ENCODE results near the gene RBFOX2. TPM values are rescaled to one million over a fixed set of nuclear protein-coding genes. Genes with fewer than 3 reads are reported as not detected.
A peak's percentile ranks its signal among the peaks of the same experiment; 100 is the strongest.

Gene RBFOX2
- polyA plus RNA-seq, 1 of the 3 experiments (the other 2 are of a cell fraction), result 115 TPM

GRCh38 chr22:35961480-35962295, 66.9 kb downstream of the RBFOX2 start:
- POLR2A ChIA-PET, result interaction anchor here (1.5 to 2.7 kb wide), 4 partner anchors 10 to 74 kb away, joined by 4 to 9 read pairs (median 6); partner anchors contain the start of gene RBFOX2
- peaks cover 94% of the 10 kb centered on the region for H3K79me2 ChIP-seq (ENCODE audit: insufficient read depth)
- TF ChIP-seq PBX3 (IDR thresholded peaks at IDR 0.05) (no peak), IRF3 (IDR thresholded peaks at IDR 0.05; ENCODE audit: low read depth, low read length) (no peak), TCF12 (IDR thresholded peaks at IDR 0.05) (peak; percentile 49; the same call in 1 of the 2 replicates), MXI1 (IDR thresholded peaks at IDR 0.05; ENCODE audit: low read depth, low read length) (0 out of 2 replicates have a peak, but pooled peaks have one; percentile 17), SMC3 (IDR thresholded peaks at IDR 0.05; ENCODE audit: low read depth, low read length) (no peak), RAD21 (IDR thresholded peaks at IDR 0.05; ENCODE audit: low read length) (no peak), RCOR1 (IDR thresholded peaks at IDR 0.05; ENCODE audit: low read length) (0 out of 2 replicates have a peak, but pooled peaks have one; percentile 23), NFIC (IDR thresholded peaks at IDR 0.05; ENCODE audit: borderline replicate concordance) (no peak), NRF1 (IDR thresholded peaks at IDR 0.05; ENCODE audit: low read depth, low read length) (no peak), CTCF (IDR thresholded peaks at IDR 0.05) (no peak), MEF2A (IDR thresholded peaks at IDR 0.05; ENCODE audit: borderline replicate concordance, low read depth) (peak; percentile 90), POLR2AphosphoS5 (IDR thresholded peaks at IDR 0.05; ENCODE audit: low read depth, low read length) (no peak), ELF1 (IDR thresholded peaks at IDR 0.05) (peak; percentile 71), RFX5 (IDR thresholded peaks at IDR 0.05; ENCODE audit: low read length) (peak; percentile 74; the same call in 1 of the 2 replicates), SIN3A (IDR thresholded peaks at IDR 0.05; ENCODE audit: borderline replicate concordance, low read depth, low read length) (no peak), RXRA (IDR thresholded peaks at IDR 0.05; ENCODE audit: borderline replicate concordance, low read depth) (no peak), REST (IDR thresholded peaks at IDR 0.05; ENCODE audit: low read depth, low read length) (peak; percentile 59; the same call in 1 of the 2 replicates), ZBTB33 (IDR thresholded peaks at IDR 0.05; ENCODE audit: borderline replicate concordance, low read depth) (no peak), GABPA (IDR thresholded peaks at IDR 0.05; ENCODE audit: low read depth) (no peak), JUND (IDR thresholded peaks at IDR 0.05) (peak; percentile 45; the same call in 1 of the 2 replicates), TEAD4 (IDR thresholded peaks at IDR 0.05; ENCODE audit: borderline replicate concordance, insufficient read depth) (no peak), USF2 (IDR thresholded peaks at IDR 0.05; ENCODE audit: borderline replicate concordance, low read depth, low read length) (no peak)

More at GRCh38 chr22:35961480-35962295, 66.9 kb downstream of the RBFOX2 start:
- no peaks in the 10 kb centered on the region for H3K36me3 ChIP-seq (replicated peaks in 1 of 2; ENCODE audit: control insufficient read depth in 1 of 2, insufficient read depth in 2 of 2, low read length in 1 of 2)
- H3K4me1 ChIP-seq (ENCODE audit: control insufficient read depth in 1 of 2, insufficient read depth in 2 of 2, low read depth in 1 of 2, low read length in 1 of 2), result peaks cover 49 to 62% of the 10 kb centered on the region in 2 experiments
- no peaks in the 10 kb centered on the region; the same call in 1 of the 2 replicates for H4K20me1 ChIP-seq (ENCODE audit: insufficient read depth)
- H3K9me2 ChIP-seq, result no peaks in the 10 kb centered on the region
- H3K27ac ChIP-seq (ENCODE audit: low read depth in 2 of 2, low read length in 1 of 2), result peak overlapping the region; percentile 85 to 93
- no peaks in the 10 kb centered on the region for H3K27me3 ChIP-seq (ENCODE audit: insufficient read depth)
- DNase-seq, result peak; percentile 58
- H2AFZ ChIP-seq (ENCODE audit: low read depth), result no peak overlapping the region
- CTCF ChIA-PET, result interaction anchor here (1.2 to 6.0 kb wide), 3 partner anchors 9 to 104 kb away, joined by 4 to 44 read pairs (median 9); no protein-coding TSS in a partner anchor
- no peaks in the 10 kb centered on the region for H3K9me3 ChIP-seq
- peaks cover 36% of the 10 kb centered on the region for H3F3A ChIP-seq (replicated peaks; ENCODE audit: insufficient read depth)
- peak overlapping the region; percentile 55 for H3K9ac ChIP-seq
- 34% methylated on average over 5 of the region's 5 CpGs for WGBS (ENCODE audit: low lambda C conversion rate)
- H3K4me2 ChIP-seq, result peak overlapping the region; percentile 77
- H3K4me3 ChIP-seq (ENCODE audit: low read depth in 2 of 2, low read length in 1 of 2), result peak overlapping the region; percentile 33 to 50
